Measurements from ENCODE around the gene TSR1.

GRCh38 chr17:2365132-2365531 is 28.9 kb upstream of the TSR1 start:
- TF ChIP-seq CTCF (IDR thresholded peaks at IDR 0.05) (no peak), REST (IDR thresholded peaks at IDR 0.05; ENCODE audit: insufficient read depth in 1 of 2, low read depth in 2 of 2, low read length in 1 of 2) (no peak), SIN3A (IDR thresholded peaks at IDR 0.05; ENCODE audit: borderline replicate concordance, insufficient read depth, low read depth, low read length) (no peak), POLR2AphosphoS5 (IDR thresholded peaks at IDR 0.05; ENCODE audit: low read depth, low read length) (no peak), TCF7L2 (IDR thresholded peaks at IDR 0.05; ENCODE audit: low read depth, low read length) (no peak)
